Activated CD8-positive, alpha-beta memory T cell treated with anti-CD3 and anti-CD28 coated beads, Interleukin-2, amount 10 ng/mL, durations not matched to agents 7 days and 5 days (primary cell): ENCODE data around the gene DOCK10. TPM values are rescaled to one million over a fixed set of nuclear protein-coding genes. Genes with fewer than 3 reads are reported as not detected.

Source experiments
- ATAC-seq: fragments of 150-1000 bp; cut with Tn5 transposase; one replicate; pipeline ENCODE4 v1.10.0; 2021; ENCODE audit warnings: moderate library complexity
- CTCF ChIA-PET: fragments of 350-600 bp; sonication (Branson Sonifier 250); formaldehyde crosslinking; loops from one replicate; lab custom pipeline; 2021; ENCODE audit warnings: antibody characterized with exemption; lab: Charles Lee
- DNase-seq: peaks from one replicate; pipeline ENCODE4 v3.0.0-alpha.2; 2020
- H3K27ac Mint-ChIP-seq: one replicate; pipeline ENCODE4 v1.8.0; 2021; ENCODE audit warnings: mild to moderate bottlenecking, mixed read lengths
- H3K27me3 Mint-ChIP-seq: one replicate; pipeline ENCODE4 v1.8.0; 2021; ENCODE audit warnings: mixed read lengths
- H3K36me3 Mint-ChIP-seq: one replicate; pipeline ENCODE4 v1.8.0; 2021; ENCODE audit warnings: mild to moderate bottlenecking, mixed read lengths
- H3K4me1 Mint-ChIP-seq: one replicate; pipeline ENCODE4 v1.8.0; 2021; ENCODE audit warnings: mixed read lengths
- H3K4me3 Mint-ChIP-seq: one replicate; pipeline ENCODE4 v1.8.0; 2021; ENCODE audit warnings: mild to moderate bottlenecking, moderate library complexity, mixed read lengths
- H3K9me3 Mint-ChIP-seq: one replicate; pipeline ENCODE4 v1.8.0; 2022; ENCODE audit warnings: low read depth, mixed read lengths
- total RNA-seq, 2 experiments: library from RNA; stranded (reverse); gene quantifications; one replicate each; pipeline ENCODE4 v1.2.3, GENCODE V29; 2021

Gene DOCK10
- total RNA-seq, 2 experiments from 2014 or later: 251 to 271 TPM

DNA sequence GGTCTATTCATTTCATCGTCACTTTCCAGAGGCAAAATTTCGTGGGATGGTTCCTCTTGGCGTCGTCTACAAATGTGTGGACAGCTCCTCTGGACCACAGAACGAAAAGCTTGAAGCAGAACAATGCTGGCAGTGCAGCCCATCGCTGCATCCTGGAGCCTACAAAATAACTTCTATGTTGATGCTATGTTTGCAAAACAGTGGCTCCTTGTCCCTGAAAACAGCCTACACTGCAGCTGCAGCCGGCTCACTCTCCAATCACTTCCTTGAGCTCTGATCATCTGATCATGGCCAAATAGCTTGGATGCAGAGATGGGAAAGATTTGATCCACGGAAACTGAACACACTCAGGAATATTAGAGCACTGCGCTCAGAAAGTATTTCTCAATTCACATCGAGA is 60.0 kb downstream of the DOCK10 start:
- H3K36me3 Mint-ChIP-seq: peaks cover 45% of the 10 kb centered on the region
- H3K27ac Mint-ChIP-seq: peak overlapping the region; percentile 90
- ATAC-seq (no peak), DNase-seq (no peak)
- H3K4me1 Mint-ChIP-seq: peaks cover 76% of the 10 kb centered on the region
- CTCF ChIA-PET: interaction anchor here (0.7 to 1.8 kb wide), 6 partner anchors 10 to 56 kb away, joined by 3 to 11 read pairs (median 4); no protein-coding TSS in a partner anchor
- no peaks in the 10 kb centered on the region for H3K27me3 Mint-ChIP-seq
- H3K4me3 Mint-ChIP-seq: no peak overlapping the region
- H3K9me3 Mint-ChIP-seq: no peaks in the 10 kb centered on the region

DNA sequence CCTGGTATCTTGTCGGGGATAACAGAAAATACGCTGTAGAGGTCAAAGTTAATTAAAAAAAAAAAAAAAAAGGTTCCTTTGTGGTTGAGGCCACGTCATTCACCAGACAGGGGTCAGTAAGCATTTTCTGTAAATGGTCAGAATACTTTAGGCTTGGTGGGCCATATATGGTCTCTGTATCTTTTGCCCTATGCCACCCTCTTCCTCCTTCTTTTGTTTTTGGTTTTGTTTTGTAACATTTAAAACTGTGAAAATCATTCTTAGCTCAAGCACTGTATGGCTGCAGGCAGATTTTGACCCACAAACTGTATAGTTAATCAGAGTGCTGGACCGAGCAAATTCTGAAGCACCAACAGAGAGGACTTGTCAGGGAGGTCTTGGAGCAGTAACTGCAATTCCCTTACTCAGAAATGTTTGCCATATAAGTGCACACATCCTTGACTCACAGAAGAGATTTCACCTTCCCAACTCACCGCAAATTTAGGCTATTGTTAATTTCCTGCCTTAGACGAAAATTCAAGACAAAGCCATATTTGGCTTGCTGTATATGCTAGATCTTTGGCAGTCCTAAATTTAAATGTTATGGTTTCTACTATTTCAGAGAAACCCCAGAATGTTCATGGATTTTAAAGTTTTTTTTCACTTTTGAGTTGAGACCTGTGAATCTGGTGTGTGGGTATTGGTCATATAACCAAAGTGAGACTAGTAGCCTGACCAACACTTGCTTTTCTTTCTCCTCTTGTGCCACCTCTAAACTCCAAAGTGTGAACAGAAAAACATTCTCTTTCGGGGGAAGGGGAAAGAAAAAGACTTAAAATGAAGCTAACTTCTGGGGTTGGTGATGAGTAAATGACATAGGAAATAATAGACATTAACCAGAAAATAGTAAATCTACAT is 65.4 kb downstream of the DOCK10 start:
- Mint-ChIP-seq H3K36me3 (peaks cover 26% of the 10 kb centered on the region), H3K27me3 (no peaks in the 10 kb centered on the region), H3K4me1 (peaks cover 61% of the 10 kb centered on the region), H3K4me3 (no peak overlapping the region), H3K27ac (peak overlapping the region; percentile 69), H3K9me3 (no peaks in the 10 kb centered on the region)
- no peak for DNase-seq
- CTCF ChIA-PET: interaction anchor here (1.2 kb wide), 1 partner anchor 25 kb away, joined by 3 read pairs; no protein-coding TSS in a partner anchor
- ATAC-seq: peak; percentile 55

- no peaks in the 10 kb centered on the region for H3K9me3 Mint-ChIP-seq
- DNase-seq (no peak), ATAC-seq (no peak)
- peaks cover 24% of the 10 kb centered on the region for H3K36me3 Mint-ChIP-seq
- H3K27ac Mint-ChIP-seq: no peak overlapping the region
- no peaks in the 10 kb centered on the region for H3K27me3 Mint-ChIP-seq
- CTCF ChIA-PET: no interaction called here
- H3K4me3 Mint-ChIP-seq: no peak overlapping the region
- peaks cover 64% of the 10 kb centered on the region for H3K4me1 Mint-ChIP-seq
Measured at GRCh38 chr2:224975761-224976160, 66.5 kb downstream of the DOCK10 start.

DNA sequence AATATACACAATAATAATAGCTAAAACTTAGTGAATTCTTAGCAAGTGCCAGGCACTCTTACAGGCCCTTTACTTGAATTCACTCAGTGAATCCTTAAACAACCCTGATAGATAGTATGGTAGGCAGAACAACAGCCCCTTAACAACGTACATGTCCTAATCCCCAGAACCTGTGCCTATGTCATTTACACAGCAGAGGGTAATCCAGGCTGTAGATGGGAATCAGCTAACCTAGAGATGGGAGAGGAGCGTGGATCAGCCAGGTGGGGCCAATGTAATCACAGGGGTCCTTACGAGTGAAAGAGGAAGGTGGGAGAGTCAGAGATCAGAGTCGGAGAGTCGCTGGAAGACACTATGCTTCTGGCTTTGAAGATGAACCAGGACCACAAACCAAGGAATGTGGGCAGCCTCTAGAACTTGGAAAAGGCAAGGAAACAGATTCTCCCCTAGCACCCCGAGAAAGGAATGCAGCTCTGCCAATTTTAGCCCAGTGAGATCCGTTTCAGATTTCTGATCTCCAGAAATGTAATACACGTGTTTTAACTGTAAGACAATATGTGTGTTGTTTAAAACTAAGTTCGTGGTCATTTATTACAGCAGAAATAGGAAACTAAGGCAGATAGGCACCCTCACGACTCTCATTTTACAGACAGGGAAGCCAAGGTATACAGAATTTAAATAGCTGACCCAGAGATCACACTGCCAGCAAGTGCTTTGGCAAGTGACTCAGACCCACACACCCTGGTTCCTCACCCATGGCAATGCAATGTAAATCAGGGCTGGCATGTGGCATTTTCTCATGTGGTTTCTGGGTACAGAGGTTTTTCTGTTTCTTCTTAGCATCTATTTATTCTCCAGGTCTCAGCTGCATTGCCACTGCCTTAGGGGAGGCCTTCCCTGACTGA is 68.9 kb downstream of the DOCK10 start:
- Mint-ChIP-seq H3K36me3 (peaks cover 17% of the 10 kb centered on the region), H3K27ac (peak overlapping the region; percentile 17), H3K27me3 (no peaks in the 10 kb centered on the region), H3K4me1 (peaks cover 77% of the 10 kb centered on the region), H3K9me3 (no peaks in the 10 kb centered on the region), H3K4me3 (no peak overlapping the region)
- CTCF ChIA-PET: interaction anchor here (0.6 to 1.7 kb wide), 4 partner anchors 9 to 40 kb away, joined by 3 to 7 read pairs (median 3); no protein-coding TSS in a partner anchor
- ATAC-seq (peak; percentile 42), DNase-seq (no peak)

- DNase-seq: no peak
- no peaks in the 10 kb centered on the region for H3K9me3 Mint-ChIP-seq
- peak overlapping the region; percentile 3 for H3K27ac Mint-ChIP-seq
Measured at GRCh38 chr2:224971214-224971613, 71.1 kb downstream of the DOCK10 start.

DNA sequence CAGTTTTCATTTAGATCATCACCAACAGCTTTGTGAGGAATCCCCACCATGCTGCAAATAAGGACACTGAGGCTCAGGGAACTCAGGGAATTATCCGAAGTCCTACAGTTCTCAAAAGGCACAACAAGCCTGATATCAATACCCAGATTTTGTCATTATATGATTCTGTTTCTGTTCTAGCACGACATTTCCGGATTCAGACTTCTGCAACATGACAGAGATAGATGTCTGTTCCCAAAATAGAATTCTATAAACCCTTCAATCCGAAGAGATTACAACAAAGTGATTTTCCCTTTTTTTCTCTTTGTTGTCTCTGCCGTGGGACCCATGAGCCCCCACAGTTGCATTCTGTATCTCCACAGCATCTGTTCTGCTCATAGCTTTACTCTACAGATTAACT is 72.0 kb downstream of the DOCK10 start:
- CTCF ChIA-PET: interaction anchor here (1.4 to 1.7 kb wide), 2 partner anchors 16 to 32 kb away, joined by 3 to 4 read pairs; no protein-coding TSS in a partner anchor
- Mint-ChIP-seq H3K4me1 (peaks cover 58% of the 10 kb centered on the region), H3K9me3 (no peaks in the 10 kb centered on the region), H3K36me3 (peaks cover 16% of the 10 kb centered on the region), H3K4me3 (no peak overlapping the region), H3K27ac (peak overlapping the region; percentile 69), H3K27me3 (no peaks in the 10 kb centered on the region)
- DNase-seq (no peak), ATAC-seq (no peak)

More at GRCh38 chr2:224971214-224971613, 71.1 kb downstream of the DOCK10 start:
- H3K36me3 Mint-ChIP-seq: peaks cover 15% of the 10 kb centered on the region
- CTCF ChIA-PET: interaction anchor here (1.4 to 1.7 kb wide), 3 partner anchors 11 to 31 kb away, joined by 3 to 7 read pairs (median 4); no protein-coding TSS in a partner anchor
- H3K27me3 Mint-ChIP-seq: no peaks in the 10 kb centered on the region
- H3K4me3 Mint-ChIP-seq: no peak overlapping the region
- ATAC-seq: peak; percentile 43
- H3K4me1 Mint-ChIP-seq: peaks cover 63% of the 10 kb centered on the region

- CTCF ChIA-PET: interaction anchor here (1.3 kb wide), 1 partner anchor 12 kb away, joined by 3 read pairs; no protein-coding TSS in a partner anchor
- Mint-ChIP-seq H3K9me3 (no peaks in the 10 kb centered on the region), H3K27ac (peak overlapping the region; percentile 69), H3K27me3 (no peaks in the 10 kb centered on the region), H3K4me3 (no peak overlapping the region), H3K36me3 (peaks cover 18% of the 10 kb centered on the region), H3K4me1 (peaks cover 53% of the 10 kb centered on the region)
- ATAC-seq: peak; percentile 44
- DNase-seq: no peak
Measured at GRCh38 chr2:224969633-224970260, 72.5 kb downstream of the DOCK10 start.

DNA sequence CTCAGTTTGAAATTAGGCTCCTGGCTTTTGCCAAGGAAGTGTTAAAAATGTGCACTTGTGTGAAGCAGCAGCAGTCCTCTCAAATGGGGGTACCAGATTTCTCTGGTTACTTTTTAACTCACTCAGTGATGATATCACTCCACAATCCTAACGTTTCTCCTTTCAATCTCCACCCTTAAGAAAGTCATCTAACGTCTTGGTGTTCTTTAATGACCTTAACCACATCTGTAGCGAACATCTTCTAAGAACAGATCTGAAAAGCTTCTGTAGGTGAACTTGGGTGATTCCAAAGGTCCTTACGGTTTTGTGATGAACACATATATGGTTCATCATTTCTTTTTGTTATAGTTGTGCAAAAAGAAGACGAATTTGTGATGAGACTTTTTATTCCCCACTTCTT is 73.2 kb downstream of the DOCK10 start:
- Mint-ChIP-seq H3K9me3 (no peaks in the 10 kb centered on the region), H3K4me3 (no peak overlapping the region), H3K27ac (peak overlapping the region; percentile 37), H3K36me3 (peaks cover 18% of the 10 kb centered on the region), H3K4me1 (peaks cover 50% of the 10 kb centered on the region), H3K27me3 (no peaks in the 10 kb centered on the region)
- DNase-seq (no peak), ATAC-seq (no peak)
- CTCF ChIA-PET: interaction anchor here (1.3 to 1.4 kb wide), 2 partner anchors 9 to 11 kb away, joined by 3 to 4 read pairs; no protein-coding TSS in a partner anchor

- no peak overlapping the region for H3K4me3 Mint-ChIP-seq
- DNase-seq (no peak), ATAC-seq (no peak)
- H3K9me3 Mint-ChIP-seq: no peaks in the 10 kb centered on the region
- H3K27ac Mint-ChIP-seq: no peak overlapping the region
- H3K36me3 Mint-ChIP-seq: peaks cover 18% of the 10 kb centered on the region
- peaks cover 41% of the 10 kb centered on the region for H3K4me1 Mint-ChIP-seq
- H3K27me3 Mint-ChIP-seq: no peaks in the 10 kb centered on the region
- CTCF ChIA-PET: interaction anchor here (0.9 to 1.4 kb wide), 2 partner anchors 8 to 16 kb away, joined by 3 to 4 read pairs; no protein-coding TSS in a partner anchor
Measured at GRCh38 chr2:224968051-224968450, 74.2 kb downstream of the DOCK10 start.

DNA sequence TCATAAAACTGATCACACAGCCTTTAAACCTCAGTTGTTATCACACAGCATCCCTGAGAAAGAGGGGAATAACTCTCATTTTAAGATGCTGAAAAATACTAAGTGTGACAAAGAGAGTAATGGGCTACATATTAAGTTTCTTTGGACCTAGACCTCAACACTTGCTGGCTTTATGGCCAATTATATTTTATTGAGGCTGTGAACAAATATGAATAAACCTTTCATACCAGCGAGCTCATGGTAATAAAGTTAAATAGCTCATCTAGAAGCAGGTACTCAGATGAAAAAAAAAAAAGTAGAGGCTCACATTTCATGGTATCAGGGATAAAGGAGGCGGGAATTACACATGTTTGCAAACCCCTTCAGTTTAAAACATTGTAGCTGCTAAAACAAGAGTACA is 75.7 kb downstream of the DOCK10 start:
- Mint-ChIP-seq H3K4me1 (peaks cover 46% of the 10 kb centered on the region), H3K27ac (no peak overlapping the region)
- CTCF ChIA-PET: interaction anchor here (1.0 kb wide), 1 partner anchor 9 kb away, joined by 3 read pairs; no protein-coding TSS in a partner anchor

GRCh38 chr2:224959556-224959955 is 82.7 kb downstream of the DOCK10 start:
- DNase-seq (no peak), ATAC-seq (no peak)
- H3K4me1 Mint-ChIP-seq: peaks cover 66% of the 10 kb centered on the region
- CTCF ChIA-PET: interaction anchor here (1.1 to 1.2 kb wide), 2 partner anchors 9 to 24 kb away, joined by 3 to 4 read pairs; no protein-coding TSS in a partner anchor
- H3K27ac Mint-ChIP-seq: no peak overlapping the region
- H3K36me3 Mint-ChIP-seq: peaks cover 24% of the 10 kb centered on the region
- H3K9me3 Mint-ChIP-seq: no peaks in the 10 kb centered on the region
- H3K4me3 Mint-ChIP-seq: no peak overlapping the region
- H3K27me3 Mint-ChIP-seq: no peaks in the 10 kb centered on the region

More for the DNA sequence above, 75.7 kb downstream of the DOCK10 start:
- DNase-seq (no peak), ATAC-seq (no peak)
- Mint-ChIP-seq H3K9me3 (no peaks in the 10 kb centered on the region), H3K36me3 (peaks cover 28% of the 10 kb centered on the region), H3K4me3 (no peak overlapping the region), H3K27me3 (no peaks in the 10 kb centered on the region)

DNA sequence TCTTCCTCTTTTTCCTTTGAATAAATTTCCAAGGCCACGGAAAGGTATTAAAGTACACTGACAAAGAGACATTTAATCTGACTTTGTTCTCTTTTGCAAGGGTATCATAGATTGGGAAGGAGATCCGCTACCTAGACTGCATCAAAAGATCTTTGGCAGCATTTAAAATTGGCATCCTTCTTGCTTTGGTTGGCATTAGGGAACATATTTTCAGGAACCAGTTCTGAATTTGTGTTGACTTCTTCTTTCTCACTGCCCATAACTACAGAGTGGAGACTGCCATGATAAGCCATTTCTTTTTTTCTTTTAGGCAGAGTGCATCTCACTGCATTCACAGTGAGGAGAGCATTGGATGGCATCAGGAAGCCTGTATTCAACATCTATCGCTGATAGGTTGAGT is 83.4 kb downstream of the DOCK10 start:
- Mint-ChIP-seq H3K27ac (peak overlapping the region; percentile 68), H3K4me1 (peaks cover 72% of the 10 kb centered on the region), H3K4me3 (no peak overlapping the region), H3K27me3 (no peaks in the 10 kb centered on the region), H3K36me3 (peaks cover 24% of the 10 kb centered on the region), H3K9me3 (no peaks in the 10 kb centered on the region)
- DNase-seq: no peak
- CTCF ChIA-PET: interaction anchor here (0.7 to 1.2 kb wide), 3 partner anchors 9 to 23 kb away, joined by 3 to 4 read pairs (median 3); no protein-coding TSS in a partner anchor
- no peak for ATAC-seq
